GM12875 (cell line): ENCODE measurements around the gene ROGDI.

ENCODE experiments used
- H3K4me3 ChIP-seq: one replicate; pipeline ENCODE4 v1.5.1; 2011; ENCODE audit warnings: low read depth, low read length, control low read depth
- TF ChIP-seq, protein P1 (sequence below): IDR thresholded peaks from 2 replicates; pipeline ENCODE4 v1.5.1; 2011; ENCODE audit warnings: low read depth, mild to moderate bottlenecking, control low read depth, inconsistent platforms, low read length, moderate library complexity, borderline replicate concordance; ENCODE audit not compliant: insufficient read depth

Gene ROGDI

GRCh38 chr16:4783251-4783950, 19.0 kb downstream of the ROGDI start:
- TF ChIP-seq, protein P1, sequence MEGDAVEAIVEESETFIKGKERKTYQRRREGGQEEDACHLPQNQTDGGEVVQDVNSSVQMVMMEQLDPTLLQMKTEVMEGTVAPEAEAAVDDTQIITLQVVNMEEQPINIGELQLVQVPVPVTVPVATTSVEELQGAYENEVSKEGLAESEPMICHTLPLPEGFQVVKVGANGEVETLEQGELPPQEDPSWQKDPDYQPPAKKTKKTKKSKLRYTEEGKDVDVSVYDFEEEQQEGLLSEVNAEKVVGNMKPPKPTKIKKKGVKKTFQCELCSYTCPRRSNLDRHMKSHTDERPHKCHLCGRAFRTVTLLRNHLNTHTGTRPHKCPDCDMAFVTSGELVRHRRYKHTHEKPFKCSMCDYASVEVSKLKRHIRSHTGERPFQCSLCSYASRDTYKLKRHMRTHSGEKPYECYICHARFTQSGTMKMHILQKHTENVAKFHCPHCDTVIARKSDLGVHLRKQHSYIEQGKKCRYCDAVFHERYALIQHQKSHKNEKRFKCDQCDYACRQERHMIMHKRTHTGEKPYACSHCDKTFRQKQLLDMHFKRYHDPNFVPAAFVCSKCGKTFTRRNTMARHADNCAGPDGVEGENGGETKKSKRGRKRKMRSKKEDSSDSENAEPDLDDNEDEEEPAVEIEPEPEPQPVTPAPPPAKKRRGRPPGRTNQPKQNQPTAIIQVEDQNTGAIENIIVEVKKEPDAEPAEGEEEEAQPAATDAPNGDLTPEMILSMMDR = no peak
- H3K4me3 ChIP-seq = no peak overlapping the region

- H3K4me3 ChIP-seq = no peak overlapping the region
- TF ChIP-seq, protein P1 = no peak
Observed at GRCh38 chr16:4780235-4780634, 22.2 kb downstream of the ROGDI start.

DNA sequence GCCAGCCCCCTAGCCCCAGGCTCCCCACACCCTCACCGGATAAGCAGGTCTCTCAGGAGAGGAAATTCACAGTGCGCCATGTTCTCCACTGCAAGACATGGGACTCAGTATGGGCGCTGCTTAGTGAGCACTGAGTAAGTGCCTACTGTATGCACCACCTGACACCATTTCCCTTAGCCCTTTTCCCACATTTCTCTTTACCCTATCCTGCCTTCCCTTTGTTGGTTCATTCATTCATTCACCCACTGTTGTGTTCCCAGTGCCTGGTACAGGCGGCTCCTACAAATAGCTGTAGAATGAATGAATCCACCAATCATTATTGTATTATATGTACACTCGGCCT, 24.4 kb downstream of the ROGDI start:
- TF ChIP-seq, protein P1 = no peak
- no peak overlapping the region for H3K4me3 ChIP-seq

- TF ChIP-seq, protein P1 = no peak
- no peak overlapping the region for H3K4me3 ChIP-seq
Observed at GRCh38 chr16:4777339-4778049, 24.9 kb downstream of the ROGDI start.

DNA sequence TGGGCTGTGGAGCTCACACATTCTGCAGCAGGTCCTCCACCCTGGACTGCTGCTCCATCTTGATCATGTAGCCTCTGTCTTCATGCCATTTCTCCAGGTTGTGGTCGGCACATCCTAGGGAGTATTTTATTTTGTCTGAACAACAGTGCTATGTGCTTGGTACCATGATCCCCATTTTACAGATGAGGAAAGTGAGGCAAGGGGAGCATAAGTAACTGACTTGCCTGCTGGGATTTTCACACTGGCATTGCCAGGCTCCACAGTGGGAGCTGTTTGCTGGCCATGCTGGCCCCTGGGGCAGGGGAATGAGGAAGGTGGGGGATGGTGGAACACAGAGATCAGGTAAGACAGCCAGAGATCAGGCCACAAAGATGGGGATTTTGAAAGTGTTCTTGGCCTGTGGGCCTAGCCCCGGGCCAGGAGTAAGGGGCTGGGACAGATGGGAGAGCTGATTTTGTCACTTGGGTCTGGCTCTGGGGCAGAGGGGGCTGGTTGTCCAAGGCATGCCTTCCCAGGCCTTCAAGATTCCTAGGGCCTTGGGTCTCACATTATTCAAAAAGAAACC, 26.2 kb downstream of the ROGDI start:
- TF ChIP-seq, protein P1 = no peak
- no peak overlapping the region for H3K4me3 ChIP-seq

DNA sequence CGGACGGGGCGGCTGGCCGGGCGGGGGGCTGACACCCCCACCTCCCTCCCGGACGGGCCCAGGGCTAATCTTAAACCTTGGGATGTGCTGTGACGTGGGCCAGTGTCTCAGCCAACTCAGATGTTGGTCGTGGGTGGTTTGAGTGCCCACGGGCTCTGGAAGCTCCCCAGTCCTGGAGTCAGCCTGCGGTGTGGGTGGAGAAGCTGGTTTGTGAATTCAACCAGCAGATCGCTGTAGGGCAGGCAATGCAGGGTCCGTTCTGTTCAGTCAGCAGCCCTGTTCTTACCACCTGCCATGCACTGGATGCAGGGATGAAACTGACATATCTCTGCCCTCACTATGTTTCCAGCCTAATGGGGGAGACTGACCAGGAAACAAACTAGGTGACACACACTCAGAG, 27.4 kb downstream of the ROGDI start:
- TF ChIP-seq, protein P1 = no peak

GRCh38 chr16:4772351-4772750, 30.1 kb downstream of the ROGDI start:
- TF ChIP-seq, protein P1 = no peak
- no peak overlapping the region for H3K4me3 ChIP-seq

More for the DNA sequence above, 27.4 kb downstream of the ROGDI start:
- no peak overlapping the region for H3K4me3 ChIP-seq
